GM12891 (cell line): ENCODE measurements around the gene HSPA4.

Experiments
- POLR2A ChIP-seq: IDR thresholded peaks from 2 replicates; pipeline ENCODE4 v1.6.1; 2011; ENCODE audit warnings: low read depth, low read length, control low read depth
- POLR2AphosphoS5 ChIP-seq: IDR thresholded peaks from 2 replicates; pipeline ENCODE4 v1.6.1; 2011; ENCODE audit warnings: low read depth, low read length, control low read depth
- SPI1 ChIP-seq: IDR thresholded peaks from 2 replicates; pipeline ENCODE4 v1.6.1; 2011; ENCODE audit warnings: low read depth, low read length, control low read depth

- TF ChIP-seq POLR2A (no peak), POLR2AphosphoS5 (no peak), SPI1 (no peak)
Measured at GRCh38 chr5:133114933-133115310, 63.1 kb downstream of the HSPA4 start.
